Nephron (organoid): ENCODE results near the gene GMDS.
A peak's percentile ranks its signal among the peaks of the same experiment; 100 is the strongest.

ENCODE experiments used
- H3K27ac Mint-ChIP-seq, 3 experiments: 2 replicates each; pipeline ENCODE4 v1.8.0; 2020; ENCODE audit warnings: mixed read lengths in 3 of 3, mild to moderate bottlenecking in 2 of 3, moderate library complexity in 1 of 3
- H3K27me3 Mint-ChIP-seq: 2 replicates; pipeline ENCODE4 v1.8.0; 2021; ENCODE audit warnings: low read depth, mild to moderate bottlenecking, moderate library complexity, mixed read lengths
- H3K36me3 Mint-ChIP-seq: 2 replicates; pipeline ENCODE4 v1.8.0; 2020; ENCODE audit warnings: low read depth, mixed read lengths
- H3K4me1 Mint-ChIP-seq: 2 replicates; pipeline ENCODE4 v1.8.0; 2020; ENCODE audit warnings: mixed read lengths
- H3K4me3 Mint-ChIP-seq, 3 experiments: 2 replicates each; pipeline ENCODE4 v1.8.0; 2020; ENCODE audit warnings: mild to moderate bottlenecking in 3 of 3, mixed read lengths in 3 of 3, moderate library complexity in 2 of 3
- H3K9me3 Mint-ChIP-seq: 2 replicates; pipeline ENCODE4 v1.8.0; 2020; ENCODE audit warnings: mixed read lengths
- CTCF ChIP-seq, 3 experiments: fragments of 200-600 bp; sonication (generic); IDR thresholded peaks; one replicate each; pipeline ENCODE4 v1.5.0; 2021; ENCODE audit warnings: antibody characterized with exemption in 3 of 3; ENCODE audit not compliant: unreplicated experiment in 3 of 3

GMDS gene

DNA sequence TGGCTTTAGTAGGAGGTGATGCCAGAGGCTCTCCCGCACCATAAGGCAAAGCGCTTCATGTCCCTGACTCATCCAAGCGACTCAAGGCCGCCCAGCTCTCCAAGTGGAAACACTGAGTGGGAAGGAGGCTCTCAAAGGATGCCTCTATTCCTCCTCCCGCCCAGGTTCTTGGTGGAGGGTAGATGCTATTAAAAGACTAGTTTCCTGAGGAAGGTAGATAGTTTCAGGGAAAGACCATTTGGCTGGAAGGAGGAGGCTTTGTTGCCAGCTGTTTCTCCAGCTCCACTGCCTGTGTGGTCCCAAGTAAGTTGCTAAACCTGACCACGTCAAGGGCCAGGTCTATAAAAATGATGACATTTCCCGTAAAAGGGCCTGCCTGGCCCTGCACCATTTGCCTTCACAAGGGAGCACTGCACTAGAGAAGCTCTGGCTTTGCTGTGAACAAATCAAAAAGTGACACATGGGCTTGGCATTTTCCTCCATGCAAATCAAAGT is 48.2 kb downstream of the GMDS start:
- no peaks in the 10 kb centered on the region for H3K9me3 Mint-ChIP-seq
- peaks cover 7% of the 10 kb centered on the region for H3K27me3 Mint-ChIP-seq
- H3K36me3 Mint-ChIP-seq: no peaks in the 10 kb centered on the region
- H3K27ac Mint-ChIP-seq: no peak overlapping the region
- H3K4me3 Mint-ChIP-seq: no peak overlapping the region
- no peak for TF ChIP-seq CTCF (IDR thresholded peaks at IDR 0.05; ENCODE audit: unreplicated experiment in 3 of 3)
- H3K4me1 Mint-ChIP-seq: peaks cover 4% of the 10 kb centered on the region

GRCh38 chr6:2196079-2196679 is 49.2 kb downstream of the GMDS start:
- no peak overlapping the region for H3K4me3 Mint-ChIP-seq
- peak; percentile 78 to 86 (median 82) for TF ChIP-seq CTCF (IDR thresholded peaks at IDR 0.05; ENCODE audit: unreplicated experiment in 3 of 3)

DNA sequence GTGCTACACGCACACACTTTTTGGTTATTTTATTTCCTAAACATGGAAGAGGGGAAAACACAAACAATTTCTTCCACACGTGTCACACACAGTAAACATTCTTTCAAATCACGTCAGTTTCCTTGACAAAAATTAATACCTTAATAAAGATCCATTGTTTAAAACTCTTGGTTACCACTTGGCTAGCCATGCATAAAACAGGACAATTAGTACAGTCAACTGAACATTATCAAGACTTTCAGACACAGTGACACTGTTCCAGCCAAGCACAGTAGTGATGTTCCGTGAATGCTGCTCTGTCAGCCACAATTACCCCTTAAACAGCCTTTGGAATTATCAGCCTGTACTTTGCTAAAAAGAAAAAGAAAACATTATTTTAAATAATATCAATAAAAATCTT is 50.8 kb downstream of the GMDS start:
- H3K4me3 Mint-ChIP-seq: no peak overlapping the region

More at GRCh38 chr6:2196079-2196679, 49.2 kb downstream of the GMDS start:
- Mint-ChIP-seq H3K27me3 (peaks cover 7% of the 10 kb centered on the region), H3K4me1 (peaks cover 4% of the 10 kb centered on the region), H3K36me3 (no peaks in the 10 kb centered on the region), H3K27ac (no peak overlapping the region), H3K9me3 (no peaks in the 10 kb centered on the region)

DNA sequence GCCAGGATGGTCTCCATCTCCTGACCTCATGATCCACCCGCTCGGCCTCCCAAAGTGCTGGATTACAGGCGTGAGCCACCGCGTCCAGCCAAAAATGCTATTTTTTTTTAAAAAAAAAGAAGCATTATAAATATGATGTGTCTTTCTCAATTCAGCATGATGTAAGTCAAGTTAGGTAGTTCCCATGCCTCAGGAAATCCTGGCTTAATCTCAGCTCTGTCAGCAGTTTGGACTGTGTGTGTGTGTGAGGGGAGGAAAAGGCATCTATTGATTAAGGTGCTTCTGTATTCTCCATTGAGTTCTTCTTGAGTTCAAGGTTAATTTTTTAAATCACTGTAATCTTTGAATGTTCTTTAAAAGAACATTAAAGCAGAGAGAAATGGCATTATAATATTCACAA is 51.5 kb downstream of the GMDS start:
- Mint-ChIP-seq H3K4me1 (peaks cover 12% of the 10 kb centered on the region), H3K36me3 (no peaks in the 10 kb centered on the region), H3K27ac (no peak overlapping the region), H3K27me3 (peaks cover 7% of the 10 kb centered on the region), H3K4me3 (no peak overlapping the region), H3K9me3 (no peaks in the 10 kb centered on the region)
- no peak for TF ChIP-seq CTCF (IDR thresholded peaks at IDR 0.05; ENCODE audit: unreplicated experiment in 3 of 3)

More for the DNA sequence above, 50.8 kb downstream of the GMDS start:
- peaks cover 6% of the 10 kb centered on the region for H3K4me1 Mint-ChIP-seq
- peaks cover 7% of the 10 kb centered on the region for H3K27me3 Mint-ChIP-seq
- no peaks in the 10 kb centered on the region for H3K36me3 Mint-ChIP-seq
- no peak for TF ChIP-seq CTCF (IDR thresholded peaks at IDR 0.05; ENCODE audit: unreplicated experiment in 3 of 3)
- no peak overlapping the region for H3K27ac Mint-ChIP-seq
- H3K9me3 Mint-ChIP-seq: no peaks in the 10 kb centered on the region

DNA sequence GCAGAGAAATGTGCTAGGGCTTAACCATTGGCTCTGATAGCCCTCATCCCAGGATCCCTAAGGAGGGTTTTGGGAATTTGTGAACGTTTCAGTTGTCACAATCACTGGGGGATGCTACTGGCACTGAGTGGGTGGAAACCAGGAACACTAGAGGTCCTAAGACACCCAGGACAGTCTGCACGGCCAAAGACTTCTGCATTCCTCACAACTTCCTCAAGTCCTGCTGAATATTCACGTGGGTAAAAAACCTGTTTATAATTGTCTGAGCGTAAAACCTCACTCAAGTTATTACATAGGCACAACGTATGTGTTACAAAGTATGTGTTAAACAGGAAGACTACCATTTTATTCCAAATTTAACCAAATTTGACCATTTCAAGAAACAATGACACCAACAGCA is 52.4 kb downstream of the GMDS start:
- no peaks in the 10 kb centered on the region for H3K36me3 Mint-ChIP-seq
- no peaks in the 10 kb centered on the region for H3K9me3 Mint-ChIP-seq
- peaks cover 21% of the 10 kb centered on the region for H3K4me1 Mint-ChIP-seq
- TF ChIP-seq CTCF (IDR thresholded peaks at IDR 0.05; ENCODE audit: unreplicated experiment in 3 of 3): no peak
- no peak overlapping the region for H3K27ac Mint-ChIP-seq
- H3K27me3 Mint-ChIP-seq: peaks cover 4% of the 10 kb centered on the region
- no peak overlapping the region for H3K4me3 Mint-ChIP-seq

DNA sequence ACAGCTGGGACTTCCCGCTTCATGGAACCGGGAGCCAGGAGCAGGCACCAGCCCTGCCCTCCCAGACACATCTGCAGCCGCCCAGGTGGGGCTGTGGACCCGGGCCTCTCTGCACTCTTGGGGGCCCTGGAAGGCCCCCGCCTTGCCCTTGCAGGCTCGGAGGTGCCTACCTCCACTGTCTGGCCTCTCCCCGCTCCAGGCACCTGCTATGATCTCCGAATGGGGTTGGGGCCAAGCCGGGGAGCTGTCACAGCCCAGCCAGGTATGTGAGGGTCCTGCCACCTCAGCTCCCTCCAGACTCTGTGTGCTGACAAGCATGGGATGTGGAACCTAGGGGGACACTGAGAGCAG is 54.0 kb downstream of the GMDS start:
- no peak overlapping the region for H3K27ac Mint-ChIP-seq
- TF ChIP-seq CTCF (IDR thresholded peaks at IDR 0.05; ENCODE audit: unreplicated experiment in 3 of 3): no peak
- no peaks in the 10 kb centered on the region for H3K36me3 Mint-ChIP-seq
- H3K4me1 Mint-ChIP-seq: peaks cover 23% of the 10 kb centered on the region
- H3K27me3 Mint-ChIP-seq: no peaks in the 10 kb centered on the region
- H3K9me3 Mint-ChIP-seq: no peaks in the 10 kb centered on the region
- no peak overlapping the region for H3K4me3 Mint-ChIP-seq
